SK-N-SH treated with all-trans-retinoic acid at 6 μM for 48 hours (cell line): Measurements from ENCODE around the gene MINDY2.

Experiments
- ATAC-seq: fragments of 200-7000 bp; cut with Tn5 transposase; 3 replicates; pipeline ENCODE4 v1.9.1; 2020; ENCODE audit warnings: mild to moderate bottlenecking, moderate library complexity
- ARNTL ChIP-seq: fragments of 450-650 bp; formaldehyde crosslinking; IDR thresholded peaks from 2 replicates; pipeline ENCODE4 v1.5.0; 2020; ENCODE audit warnings: low read depth, mild to moderate bottlenecking, moderate library complexity, borderline replicate concordance
- BACH2 ChIP-seq: fragments of 250-450 bp; sonication (Bioruptor Pico); IDR thresholded peaks from 2 replicates; pipeline ENCODE4 v1.9.0; 2021; ENCODE audit warnings: mild to moderate bottlenecking, borderline replicate concordance
- ESRRG ChIP-seq: fragments of 250-450 bp; sonication (Bioruptor Pico); IDR thresholded peaks from 2 replicates; pipeline ENCODE4 v1.6.1; 2021; ENCODE audit warnings: mild to moderate bottlenecking
- GLIS3 ChIP-seq: fragments of 250-450 bp; sonication (Bioruptor Pico); IDR thresholded peaks from 2 replicates; pipeline ENCODE4 v1.5.0; 2020; ENCODE audit warnings: mild to moderate bottlenecking, moderate library complexity
- ISL1 ChIP-seq: fragments of 250-450 bp; sonication (Bioruptor Pico); IDR thresholded peaks from 2 replicates; pipeline ENCODE4 v2.1.2; 2022; ENCODE audit warnings: mild to moderate bottlenecking, moderate library complexity
- OSR1 ChIP-seq: fragments of 250-450 bp; sonication (Bioruptor Pico); IDR thresholded peaks from 2 replicates; pipeline ENCODE4 v1.8.0; 2022; ENCODE audit warnings: moderate library complexity, mild to moderate bottlenecking, inconsistent platforms
- PPARA ChIP-seq: fragments of 250-450 bp; sonication (Bioruptor Pico); IDR thresholded peaks from 2 replicates; pipeline ENCODE4 v1.5.0; 2020; ENCODE audit warnings: mild to moderate bottlenecking, borderline replicate concordance
- RARB ChIP-seq: fragments of 250-450 bp; sonication (Bioruptor Pico); IDR thresholded peaks from 2 replicates; pipeline ENCODE4 v1.8.0; 2021; ENCODE audit warnings: mild to moderate bottlenecking, moderate library complexity
- SNAI2 ChIP-seq: fragments of 250-450 bp; sonication (Bioruptor Pico); IDR thresholded peaks from 2 replicates; pipeline ENCODE4 v1.5.0; 2020; ENCODE audit warnings: mild to moderate bottlenecking, moderate library complexity
- ZC3H10 ChIP-seq: fragments of 250-450 bp; sonication (Bioruptor Pico); IDR thresholded peaks from 2 replicates; pipeline ENCODE4 v1.5.1; 2021; ENCODE audit warnings: mild to moderate bottlenecking, moderate library complexity
- ZFP3 ChIP-seq: fragments of 250-450 bp; sonication (Bioruptor Pico); IDR thresholded peaks from 2 replicates; pipeline ENCODE4 v1.5.0; 2020; ENCODE audit warnings: mild to moderate bottlenecking, moderate library complexity
- ZFP30 ChIP-seq: fragments of 450-650 bp; formaldehyde crosslinking; IDR thresholded peaks from 2 replicates; pipeline ENCODE4 v1.5.0; 2022; ENCODE audit warnings: mild to moderate bottlenecking, moderate library complexity
- ZNF565 ChIP-seq: fragments of 450-650 bp; formaldehyde crosslinking; conservative IDR thresholded peaks from 2 replicates; pipeline ENCODE4 v1.5.0; 2020; ENCODE audit warnings: low read depth, mild to moderate bottlenecking, moderate library complexity
- ZNF8 ChIP-seq: fragments of 450-650 bp; formaldehyde crosslinking; IDR thresholded peaks from 2 replicates; pipeline ENCODE4 v1.5.0; 2020; ENCODE audit warnings: mild to moderate bottlenecking, moderate library complexity
- TF ChIP-seq, protein P1 (sequence below): fragments of 250-450 bp; sonication (Bioruptor Pico); IDR thresholded peaks from 2 replicates; pipeline ENCODE4 v1.5.0; 2020; ENCODE audit warnings: mild to moderate bottlenecking, moderate library complexity
- TF ChIP-seq, protein P2 (sequence below): fragments of 250-450 bp; sonication (Bioruptor Pico); IDR thresholded peaks from 2 replicates; pipeline ENCODE4 v1.8.0; 2020; ENCODE audit warnings: mild to moderate bottlenecking, moderate library complexity, borderline replicate concordance
- TF ChIP-seq, protein P3 (sequence below): fragments of 250-450 bp; sonication (Bioruptor Pico); IDR thresholded peaks from 2 replicates; pipeline ENCODE4 v1.8.0; 2021; ENCODE audit warnings: low read depth, mild to moderate bottlenecking, moderate library complexity, borderline replicate concordance

MINDY2 gene

DNA sequence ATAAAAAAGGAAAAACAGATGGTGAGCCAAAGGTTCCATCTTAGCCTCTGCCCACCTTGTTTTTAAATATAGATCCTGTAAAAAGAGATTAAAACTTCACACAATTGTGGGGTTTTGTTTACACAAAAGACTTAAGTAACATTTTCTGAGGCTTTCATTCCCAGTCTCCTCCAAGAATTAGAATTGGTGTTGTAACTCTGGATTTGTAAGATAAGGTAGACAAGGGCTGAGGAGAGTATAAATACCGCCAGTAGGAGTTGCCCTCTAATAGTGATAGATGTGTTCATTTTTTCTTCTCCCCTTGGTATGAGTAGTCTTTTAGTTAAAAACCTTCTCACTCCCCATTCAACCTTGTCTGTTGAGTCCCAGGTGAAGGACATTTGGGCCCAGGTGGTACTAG, 8.5 kb downstream of the MINDY2 start:
- ATAC-seq: no peak
- no peak for TF ChIP-seq ARNTL

DNA sequence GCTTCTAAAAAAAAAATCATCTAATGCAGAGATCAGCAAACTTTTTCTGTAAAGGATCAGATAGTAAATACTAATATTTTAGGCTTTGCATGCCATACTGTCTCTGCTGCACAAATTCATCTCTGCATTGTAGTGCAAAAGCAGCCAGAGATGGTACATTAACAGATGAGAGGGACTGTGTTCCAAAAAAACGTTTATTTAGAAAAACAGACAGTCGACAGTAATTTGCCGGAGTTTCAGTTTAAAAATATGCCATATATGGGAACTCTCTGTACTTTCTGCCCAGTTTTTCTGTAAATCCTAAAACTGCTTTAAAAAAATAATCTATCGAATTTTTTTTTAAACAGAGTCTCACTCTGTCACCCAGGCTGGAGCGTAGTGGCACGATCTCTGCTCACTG, 14.3 kb downstream of the MINDY2 start:
- ATAC-seq: no peak
- no peak for TF ChIP-seq ZFP3 (CRISPR knock-in tag)

DNA sequence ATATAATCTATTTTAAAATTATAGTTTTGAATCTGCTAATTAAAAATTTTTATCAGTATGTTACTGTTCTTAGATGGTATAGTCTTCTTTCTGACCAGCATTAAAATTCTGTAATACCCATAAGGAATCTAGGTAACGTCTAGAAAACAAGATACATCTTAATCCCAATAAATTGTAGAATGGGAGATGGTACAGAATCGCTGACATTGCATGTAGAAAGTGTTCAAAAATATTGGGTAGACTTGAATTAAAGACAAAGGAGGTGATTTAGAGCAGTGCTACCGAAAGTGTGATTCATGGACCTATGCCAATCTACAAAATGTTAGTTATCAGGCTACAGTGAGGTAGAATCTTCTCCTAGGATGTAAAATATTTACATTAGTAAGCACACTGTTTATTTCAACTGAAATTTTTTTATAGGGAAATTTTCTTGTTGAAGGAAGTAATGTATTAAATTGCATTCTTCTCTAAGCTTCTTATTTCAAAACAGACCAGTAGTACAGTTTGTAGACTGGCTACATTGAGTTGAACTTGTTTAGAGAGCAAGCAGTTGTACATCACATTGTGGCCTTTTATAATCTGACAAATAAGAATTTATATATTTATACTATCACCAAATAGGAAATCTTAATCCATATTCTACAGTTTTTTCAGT, 17.1 kb downstream of the MINDY2 start:
- no peak for ATAC-seq
- no peak for TF ChIP-seq RARB
- TF ChIP-seq ZNF565 (CRISPR knock-in tag): no peak
- no peak for TF ChIP-seq GLIS3 (CRISPR knock-in tag)
- TF ChIP-seq, protein P1, sequence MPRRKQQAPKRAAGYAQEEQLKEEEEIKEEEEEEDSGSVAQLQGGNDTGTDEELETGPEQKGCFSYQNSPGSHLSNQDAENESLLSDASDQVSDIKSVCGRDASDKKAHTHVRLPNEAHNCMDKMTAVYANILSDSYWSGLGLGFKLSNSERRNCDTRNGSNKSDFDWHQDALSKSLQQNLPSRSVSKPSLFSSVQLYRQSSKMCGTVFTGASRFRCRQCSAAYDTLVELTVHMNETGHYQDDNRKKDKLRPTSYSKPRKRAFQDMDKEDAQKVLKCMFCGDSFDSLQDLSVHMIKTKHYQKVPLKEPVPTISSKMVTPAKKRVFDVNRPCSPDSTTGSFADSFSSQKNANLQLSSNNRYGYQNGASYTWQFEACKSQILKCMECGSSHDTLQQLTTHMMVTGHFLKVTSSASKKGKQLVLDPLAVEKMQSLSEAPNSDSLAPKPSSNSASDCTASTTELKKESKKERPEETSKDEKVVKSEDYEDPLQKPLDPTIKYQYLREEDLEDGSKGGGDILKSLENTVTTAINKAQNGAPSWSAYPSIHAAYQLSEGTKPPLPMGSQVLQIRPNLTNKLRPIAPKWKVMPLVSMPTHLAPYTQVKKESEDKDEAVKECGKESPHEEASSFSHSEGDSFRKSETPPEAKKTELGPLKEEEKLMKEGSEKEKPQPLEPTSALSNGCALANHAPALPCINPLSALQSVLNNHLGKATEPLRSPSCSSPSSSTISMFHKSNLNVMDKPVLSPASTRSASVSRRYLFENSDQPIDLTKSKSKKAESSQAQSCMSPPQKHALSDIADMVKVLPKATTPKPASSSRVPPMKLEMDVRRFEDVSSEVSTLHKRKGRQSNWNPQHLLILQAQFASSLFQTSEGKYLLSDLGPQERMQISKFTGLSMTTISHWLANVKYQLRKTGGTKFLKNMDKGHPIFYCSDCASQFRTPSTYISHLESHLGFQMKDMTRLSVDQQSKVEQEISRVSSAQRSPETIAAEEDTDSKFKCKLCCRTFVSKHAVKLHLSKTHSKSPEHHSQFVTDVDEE: no peak
- no peak for TF ChIP-seq ZFP3 (CRISPR knock-in tag)
- no peak for TF ChIP-seq PPARA (CRISPR knock-in tag)
- TF ChIP-seq ZNF8: no peak
- no peak for TF ChIP-seq SNAI2 (CRISPR knock-in tag)
- TF ChIP-seq BACH2 (CRISPR knock-in tag): no peak
- no peak for TF ChIP-seq ESRRG (CRISPR knock-in tag)
- no peak for TF ChIP-seq ARNTL
- TF ChIP-seq, protein P2, sequence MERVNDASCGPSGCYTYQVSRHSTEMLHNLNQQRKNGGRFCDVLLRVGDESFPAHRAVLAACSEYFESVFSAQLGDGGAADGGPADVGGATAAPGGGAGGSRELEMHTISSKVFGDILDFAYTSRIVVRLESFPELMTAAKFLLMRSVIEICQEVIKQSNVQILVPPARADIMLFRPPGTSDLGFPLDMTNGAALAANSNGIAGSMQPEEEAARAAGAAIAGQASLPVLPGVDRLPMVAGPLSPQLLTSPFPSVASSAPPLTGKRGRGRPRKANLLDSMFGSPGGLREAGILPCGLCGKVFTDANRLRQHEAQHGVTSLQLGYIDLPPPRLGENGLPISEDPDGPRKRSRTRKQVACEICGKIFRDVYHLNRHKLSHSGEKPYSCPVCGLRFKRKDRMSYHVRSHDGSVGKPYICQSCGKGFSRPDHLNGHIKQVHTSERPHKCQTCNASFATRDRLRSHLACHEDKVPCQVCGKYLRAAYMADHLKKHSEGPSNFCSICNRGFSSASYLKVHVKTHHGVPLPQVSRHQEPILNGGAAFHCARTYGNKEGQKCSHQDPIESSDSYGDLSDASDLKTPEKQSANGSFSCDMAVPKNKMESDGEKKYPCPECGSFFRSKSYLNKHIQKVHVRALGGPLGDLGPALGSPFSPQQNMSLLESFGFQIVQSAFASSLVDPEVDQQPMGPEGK (CRISPR knock-in tag): no peak
- no peak for TF ChIP-seq ISL1

DNA sequence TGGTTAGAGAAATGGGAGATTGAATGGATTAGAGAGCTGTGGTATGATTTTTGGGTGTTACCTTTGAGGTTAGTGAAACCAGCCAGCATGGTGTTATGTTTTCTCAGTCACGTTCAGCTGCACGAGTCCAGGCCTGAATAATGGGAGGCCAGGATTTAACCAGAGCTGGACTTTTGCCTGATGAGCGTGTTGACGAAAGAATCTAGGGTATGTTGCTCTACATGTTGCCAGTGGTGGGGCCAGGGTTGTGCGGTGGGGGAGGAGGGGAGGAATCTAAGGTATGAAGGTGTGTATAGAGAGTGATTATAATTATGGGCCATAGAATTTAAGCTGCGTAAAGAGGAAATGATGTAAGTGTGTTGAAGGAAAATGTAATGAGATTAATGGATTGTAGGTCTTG, 22.8 kb downstream of the MINDY2 start:
- no peak for ATAC-seq
- TF ChIP-seq RARB (no peak), ZFP30 (no peak), OSR1 (CRISPR knock-in tag) (no peak), ZFP3 (CRISPR knock-in tag) (no peak), ZC3H10 (CRISPR knock-in tag) (no peak), GLIS3 (CRISPR knock-in tag) (no peak)
- TF ChIP-seq, protein P2 (CRISPR knock-in tag): no peak
- TF ChIP-seq, protein P3, sequence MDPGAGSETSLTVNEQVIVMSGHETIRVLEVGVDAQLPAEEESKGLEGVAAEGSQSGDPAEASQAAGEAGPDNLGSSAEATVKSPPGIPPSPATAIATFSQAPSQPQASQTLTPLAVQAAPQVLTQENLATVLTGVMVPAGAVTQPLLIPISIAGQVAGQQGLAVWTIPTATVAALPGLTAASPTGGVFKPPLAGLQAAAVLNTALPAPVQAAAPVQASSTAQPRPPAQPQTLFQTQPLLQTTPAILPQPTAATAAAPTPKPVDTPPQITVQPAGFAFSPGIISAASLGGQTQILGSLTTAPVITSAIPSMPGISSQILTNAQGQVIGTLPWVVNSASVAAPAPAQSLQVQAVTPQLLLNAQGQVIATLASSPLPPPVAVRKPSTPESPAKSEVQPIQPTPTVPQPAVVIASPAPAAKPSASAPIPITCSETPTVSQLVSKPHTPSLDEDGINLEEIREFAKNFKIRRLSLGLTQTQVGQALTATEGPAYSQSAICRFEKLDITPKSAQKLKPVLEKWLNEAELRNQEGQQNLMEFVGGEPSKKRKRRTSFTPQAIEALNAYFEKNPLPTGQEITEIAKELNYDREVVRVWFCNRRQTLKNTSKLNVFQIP: no peak
- TF ChIP-seq, protein P1: no peak
